HG03039 (cell line): ENCODE measurements around the gene STAM2.

Experiments
- ATAC-seq: cut with Tn5 transposase; IDR thresholded peaks from one replicate; pipeline ENCODE4 v1.9.1; 2021; ENCODE audit warnings: mild to moderate bottlenecking, moderate library complexity; ENCODE audit not compliant: unreplicated experiment

The STAM2 gene

DNA sequence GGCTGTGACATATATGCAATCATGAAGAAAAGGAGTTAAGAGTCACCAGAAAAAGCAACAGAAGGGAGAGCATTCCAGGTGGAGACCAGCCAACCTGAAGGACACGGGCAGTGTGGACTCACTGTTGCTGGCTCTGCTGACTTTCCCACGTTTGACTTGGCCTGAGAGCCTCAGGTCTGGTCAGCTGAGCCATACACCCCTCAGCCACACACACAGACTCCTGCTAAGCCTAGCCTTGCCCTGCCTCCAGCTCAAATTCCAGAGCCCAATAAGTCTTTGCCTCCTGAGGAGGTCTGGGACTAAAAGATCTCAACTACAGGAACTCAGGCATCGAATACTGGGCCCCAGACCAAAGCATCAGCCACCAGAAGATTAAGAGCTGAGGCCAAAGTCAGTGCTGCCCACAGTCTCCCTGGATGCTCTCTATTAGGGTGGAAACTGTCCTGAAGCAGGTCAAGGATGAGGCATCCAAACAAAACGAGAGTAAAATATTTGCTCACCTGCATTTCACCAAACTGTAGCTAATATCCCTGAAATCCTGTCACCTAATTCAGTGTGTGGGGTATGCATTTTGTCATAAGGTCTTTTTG, 100.0 kb downstream of the STAM2 start:
- no peak for ATAC-seq

GRCh38 chr2:152072011-152072410, 103.6 kb downstream of the STAM2 start:
- no peak for ATAC-seq

DNA sequence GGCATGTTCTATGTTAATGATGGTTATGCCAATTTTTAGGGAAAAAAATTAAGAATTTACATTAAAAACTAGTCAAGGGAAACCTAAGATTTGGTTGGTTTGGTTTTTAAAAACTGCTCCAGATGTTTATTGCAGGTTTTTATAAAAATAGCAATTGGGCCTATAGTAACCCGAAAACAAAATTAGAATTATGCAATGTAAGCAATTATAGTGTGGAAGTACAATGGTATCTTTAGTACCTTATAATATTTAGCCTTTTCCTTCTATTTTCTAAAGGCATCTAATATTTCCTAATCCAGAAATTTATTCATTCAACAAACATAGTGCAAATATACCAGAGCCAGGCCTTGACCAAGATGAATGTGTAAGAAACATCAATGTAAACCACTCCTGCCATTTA, 104.0 kb downstream of the STAM2 start:
- no peak for ATAC-seq

DNA sequence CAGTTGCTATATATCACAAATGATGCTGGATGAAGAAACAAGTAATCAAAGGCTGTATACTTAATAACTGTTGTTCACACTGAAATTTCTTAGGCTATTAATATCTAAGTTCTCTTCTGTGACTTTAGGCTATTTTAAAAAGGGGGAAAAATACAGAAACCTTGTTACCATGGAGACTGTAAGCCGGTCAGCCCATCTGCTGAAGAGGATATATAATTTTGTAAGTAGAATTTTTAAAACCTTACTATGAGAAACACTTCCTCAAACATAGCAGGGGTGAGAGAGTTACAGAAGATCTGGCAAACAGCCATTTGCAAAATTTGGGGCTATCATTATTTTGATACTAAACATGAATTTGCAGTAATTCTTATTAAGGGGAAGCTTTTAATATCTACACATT, 104.5 kb downstream of the STAM2 start:
- no peak for ATAC-seq

DNA sequence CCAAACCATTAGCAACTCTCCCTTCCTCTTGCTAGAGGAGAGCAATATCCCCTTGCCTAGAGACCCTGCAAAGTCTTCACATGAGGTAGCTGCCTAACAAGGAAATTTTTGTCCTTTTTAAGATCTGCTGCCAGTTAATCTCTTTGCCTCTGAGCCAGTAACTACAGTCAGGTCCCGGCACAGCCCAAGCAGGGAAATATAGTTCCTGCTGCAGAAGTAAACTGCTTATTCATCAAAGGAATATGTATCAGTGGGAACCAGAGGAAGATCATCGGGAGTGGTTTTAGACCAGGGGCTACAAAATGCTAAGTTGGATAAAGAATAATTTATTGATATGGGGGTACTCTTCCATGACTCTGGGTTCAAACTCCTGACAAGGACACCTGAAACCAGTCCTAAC, 107.3 kb downstream of the STAM2 start:
- no peak for ATAC-seq

- no peak for ATAC-seq
These were observed 107.7 kb downstream of the STAM2 start for GRCh38 chr2:152067823-152068222.
